HepG2 (cell line): Measurements from ENCODE around the gene SH2B2. TPM values are rescaled to one million over a fixed set of nuclear protein-coding genes. Genes with fewer than 3 reads are reported as not detected.

ENCODE experiments used
- HNRNPLL ChIP-seq: fragments of 200-400 bp; formaldehyde crosslinking; IDR thresholded peaks from 2 replicates; pipeline ENCODE4 v1.6.1; 2017; ENCODE audit warnings: mild to moderate bottlenecking, low read depth, low read length; ENCODE audit not compliant: poor library complexity, severe bottlenecking
- PATZ1 ChIP-seq: sonication (generic); formaldehyde crosslinking; IDR thresholded peaks from 2 replicates; pipeline ENCODE4 v1.4.0; 2020; ENCODE audit warnings: missing genetic modification reagents
- ZNF333 ChIP-seq: sonication (generic); formaldehyde crosslinking; IDR thresholded peaks from 2 replicates; pipeline ENCODE4 v1.4.0; 2020; ENCODE audit warnings: mild to moderate bottlenecking, missing genetic modification reagents, borderline replicate concordance
- ZNF33A ChIP-seq: sonication (generic); formaldehyde crosslinking; IDR thresholded peaks from 2 replicates; pipeline ENCODE4 v1.5.1; 2020; ENCODE audit warnings: missing genetic modification reagents, mild to moderate bottlenecking, moderate library complexity, borderline replicate concordance
- ZNF513 ChIP-seq: sonication (generic); formaldehyde crosslinking; conservative IDR thresholded peaks from 2 replicates; pipeline ENCODE4 v1.5.0; 2020; ENCODE audit warnings: missing genetic modification reagents
- ZNF816 ChIP-seq: sonication (generic); formaldehyde crosslinking; IDR thresholded peaks from 2 replicates; pipeline ENCODE4 v1.8.0; 2022; ENCODE audit warnings: missing genetic modification reagents, mild to moderate bottlenecking, borderline replicate concordance
- polyA plus RNA-seq, 8 experiments: library from polyadenylated mRNA; depleted of rRNA in 3 of 8; stranded (reverse) in 7 of 8; unstranded in 1 of 8; fragments of >200 nt; fragmentation: Illumina TruSeq in 4 of 8; extraction: Trizol in 4 of 8; gene quantifications; 2 replicates each; pipeline versions ENCODE4 v1.2.1 to v1.2.3, GENCODE V29; 2011 to 2016; ENCODE audit warnings: low read depth in 4 of 8, missing spikeins in 1 of 8, mixed read lengths in 1 of 8; ENCODE audit not compliant: insufficient read depth in 1 of 8
- total RNA-seq, 5 experiments: library from RNA; depleted of rRNA; stranded (reverse); fragments of >200 nt; fragmentation: Illumina TruSeq; extraction: Trizol; gene quantifications; 2 replicates each; pipeline ENCODE4 v1.2.3, GENCODE V29; 2016; ENCODE audit warnings: low read depth in 1 of 5
- TF ChIP-seq, protein P1 (sequence below): sonication (generic); formaldehyde crosslinking; IDR thresholded peaks from one replicate; pipeline ENCODE4 v1.5.1; 2020; ENCODE audit warnings: mild to moderate bottlenecking, missing genetic modification reagents; ENCODE audit errors: not compliant biosample characterization
- TF ChIP-seq, protein P2 (sequence below): sonication (generic); formaldehyde crosslinking; IDR thresholded peaks from 2 replicates; pipeline ENCODE4 v1.4.0; 2020; ENCODE audit warnings: missing genetic modification reagents
- TF ChIP-seq, protein P3 (sequence below): sonication (generic); formaldehyde crosslinking; IDR thresholded peaks from 2 replicates; pipeline ENCODE4 v1.4.0; 2020; ENCODE audit warnings: missing genetic modification reagents, borderline replicate concordance

The SH2B2 gene
- total and polyA plus RNA-seq, 2 of the 13 experiments (the other 11 are each of a cell fraction or from before 2014, with no cell fraction given): 0.46 to 1.3 TPM

- TF ChIP-seq, protein P1, sequence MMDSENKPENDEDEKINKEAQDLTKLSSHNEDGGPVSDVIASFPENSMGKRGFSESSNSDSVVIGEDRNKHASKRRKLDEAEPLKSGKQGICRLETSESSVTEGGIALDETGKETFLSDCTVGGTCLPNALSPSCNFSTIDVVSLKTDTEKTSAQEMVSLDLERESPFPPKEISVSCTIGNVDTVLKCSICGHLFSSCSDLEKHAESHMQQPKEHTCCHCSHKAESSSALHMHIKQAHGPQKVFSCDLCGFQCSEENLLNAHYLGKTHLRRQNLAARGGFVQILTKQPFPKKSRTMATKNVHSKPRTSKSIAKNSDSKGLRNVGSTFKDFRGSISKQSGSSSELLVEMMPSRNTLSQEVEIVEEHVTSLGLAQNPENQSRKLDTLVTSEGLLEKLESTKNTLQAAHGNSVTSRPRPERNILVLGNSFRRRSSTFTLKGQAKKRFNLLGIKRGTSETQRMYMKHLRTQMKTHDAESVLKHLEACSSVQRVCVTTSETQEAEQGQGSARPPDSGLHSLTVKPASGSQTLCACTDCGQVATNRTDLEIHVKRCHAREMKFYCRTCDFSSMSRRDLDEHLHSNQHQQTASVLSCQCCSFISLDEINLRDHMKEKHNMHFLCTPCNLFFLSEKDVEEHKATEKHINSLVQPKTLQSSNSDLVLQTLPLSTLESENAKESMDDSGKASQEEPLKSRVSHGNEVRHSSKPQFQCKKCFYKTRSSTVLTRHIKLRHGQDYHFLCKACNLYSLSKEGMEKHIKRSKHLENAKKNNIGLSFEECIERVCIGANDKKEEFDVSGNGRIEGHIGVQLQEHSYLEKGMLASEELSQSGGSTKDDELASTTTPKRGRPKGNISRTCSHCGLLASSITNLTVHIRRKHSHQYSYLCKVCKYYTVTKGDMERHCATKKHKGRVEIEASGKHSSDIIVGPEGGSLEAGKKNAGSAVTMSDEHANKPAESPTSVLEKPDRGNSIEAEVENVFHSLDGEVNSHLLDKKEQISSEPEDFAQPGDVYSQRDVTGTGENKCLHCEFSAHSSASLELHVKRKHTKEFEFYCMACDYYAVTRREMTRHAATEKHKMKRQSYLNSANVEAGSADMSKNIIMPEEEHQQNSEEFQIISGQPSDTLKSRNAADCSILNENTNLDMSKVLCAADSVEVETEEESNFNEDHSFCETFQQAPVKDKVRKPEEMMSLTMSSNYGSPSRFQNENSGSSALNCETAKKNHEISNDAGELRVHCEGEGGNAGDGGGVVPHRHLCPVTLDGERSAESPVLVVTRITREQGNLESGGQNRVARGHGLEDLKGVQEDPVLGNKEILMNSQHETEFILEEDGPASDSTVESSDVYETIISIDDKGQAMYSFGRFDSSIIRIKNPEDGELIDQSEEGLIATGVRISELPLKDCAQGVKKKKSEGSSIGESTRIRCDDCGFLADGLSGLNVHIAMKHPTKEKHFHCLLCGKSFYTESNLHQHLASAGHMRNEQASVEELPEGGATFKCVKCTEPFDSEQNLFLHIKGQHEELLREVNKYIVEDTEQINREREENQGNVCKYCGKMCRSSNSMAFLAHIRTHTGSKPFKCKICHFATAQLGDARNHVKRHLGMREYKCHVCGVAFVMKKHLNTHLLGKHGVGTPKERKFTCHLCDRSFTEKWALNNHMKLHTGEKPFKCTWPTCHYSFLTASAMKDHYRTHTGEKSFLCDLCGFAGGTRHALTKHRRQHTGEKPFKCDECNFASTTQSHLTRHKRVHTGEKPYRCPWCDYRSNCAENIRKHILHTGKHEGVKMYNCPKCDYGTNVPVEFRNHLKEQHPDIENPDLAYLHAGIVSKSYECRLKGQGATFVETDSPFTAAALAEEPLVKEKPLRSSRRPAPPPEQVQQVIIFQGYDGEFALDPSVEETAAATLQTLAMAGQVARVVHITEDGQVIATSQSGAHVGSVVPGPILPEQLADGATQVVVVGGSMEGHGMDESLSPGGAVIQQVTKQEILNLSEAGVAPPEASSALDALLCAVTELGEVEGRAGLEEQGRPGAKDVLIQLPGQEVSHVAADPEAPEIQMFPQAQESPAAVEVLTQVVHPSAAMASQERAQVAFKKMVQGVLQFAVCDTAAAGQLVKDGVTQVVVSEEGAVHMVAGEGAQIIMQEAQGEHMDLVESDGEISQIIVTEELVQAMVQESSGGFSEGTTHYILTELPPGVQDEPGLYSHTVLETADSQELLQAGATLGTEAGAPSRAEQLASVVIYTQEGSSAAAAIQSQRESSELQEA: no peak
- TF ChIP-seq, protein P2, sequence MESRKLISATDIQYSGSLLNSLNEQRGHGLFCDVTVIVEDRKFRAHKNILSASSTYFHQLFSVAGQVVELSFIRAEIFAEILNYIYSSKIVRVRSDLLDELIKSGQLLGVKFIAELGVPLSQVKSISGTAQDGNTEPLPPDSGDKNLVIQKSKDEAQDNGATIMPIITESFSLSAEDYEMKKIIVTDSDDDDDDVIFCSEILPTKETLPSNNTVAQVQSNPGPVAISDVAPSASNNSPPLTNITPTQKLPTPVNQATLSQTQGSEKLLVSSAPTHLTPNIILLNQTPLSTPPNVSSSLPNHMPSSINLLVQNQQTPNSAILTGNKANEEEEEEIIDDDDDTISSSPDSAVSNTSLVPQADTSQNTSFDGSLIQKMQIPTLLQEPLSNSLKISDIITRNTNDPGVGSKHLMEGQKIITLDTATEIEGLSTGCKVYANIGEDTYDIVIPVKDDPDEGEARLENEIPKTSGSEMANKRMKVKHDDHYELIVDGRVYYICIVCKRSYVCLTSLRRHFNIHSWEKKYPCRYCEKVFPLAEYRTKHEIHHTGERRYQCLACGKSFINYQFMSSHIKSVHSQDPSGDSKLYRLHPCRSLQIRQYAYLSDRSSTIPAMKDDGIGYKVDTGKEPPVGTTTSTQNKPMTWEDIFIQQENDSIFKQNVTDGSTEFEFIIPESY: peak; percentile 74; the same call in 1 of the 2 replicates
- TF ChIP-seq, protein P3, sequence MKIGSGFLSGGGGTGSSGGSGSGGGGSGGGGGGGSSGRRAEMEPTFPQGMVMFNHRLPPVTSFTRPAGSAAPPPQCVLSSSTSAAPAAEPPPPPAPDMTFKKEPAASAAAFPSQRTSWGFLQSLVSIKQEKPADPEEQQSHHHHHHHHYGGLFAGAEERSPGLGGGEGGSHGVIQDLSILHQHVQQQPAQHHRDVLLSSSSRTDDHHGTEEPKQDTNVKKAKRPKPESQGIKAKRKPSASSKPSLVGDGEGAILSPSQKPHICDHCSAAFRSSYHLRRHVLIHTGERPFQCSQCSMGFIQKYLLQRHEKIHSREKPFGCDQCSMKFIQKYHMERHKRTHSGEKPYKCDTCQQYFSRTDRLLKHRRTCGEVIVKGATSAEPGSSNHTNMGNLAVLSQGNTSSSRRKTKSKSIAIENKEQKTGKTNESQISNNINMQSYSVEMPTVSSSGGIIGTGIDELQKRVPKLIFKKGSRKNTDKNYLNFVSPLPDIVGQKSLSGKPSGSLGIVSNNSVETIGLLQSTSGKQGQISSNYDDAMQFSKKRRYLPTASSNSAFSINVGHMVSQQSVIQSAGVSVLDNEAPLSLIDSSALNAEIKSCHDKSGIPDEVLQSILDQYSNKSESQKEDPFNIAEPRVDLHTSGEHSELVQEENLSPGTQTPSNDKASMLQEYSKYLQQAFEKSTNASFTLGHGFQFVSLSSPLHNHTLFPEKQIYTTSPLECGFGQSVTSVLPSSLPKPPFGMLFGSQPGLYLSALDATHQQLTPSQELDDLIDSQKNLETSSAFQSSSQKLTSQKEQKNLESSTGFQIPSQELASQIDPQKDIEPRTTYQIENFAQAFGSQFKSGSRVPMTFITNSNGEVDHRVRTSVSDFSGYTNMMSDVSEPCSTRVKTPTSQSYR (CRISPR knock-in tag): no peak
- TF ChIP-seq PATZ1 (CRISPR knock-in tag) (peak; percentile 16; the same call in 1 of the 2 replicates), ZNF513 (CRISPR knock-in tag) (no peak), HNRNPLL (no peak), ZNF816 (no peak), ZNF333 (CRISPR knock-in tag) (no peak), ZNF33A (CRISPR knock-in tag) (no peak)
Observed at GRCh38 chr7:102272075-102272916, 14.4 kb upstream of the SH2B2 start (continued).
